ENCODE measurements around the gene UBE3D. TPM values are rescaled to one million over a fixed set of nuclear protein-coding genes. Genes with fewer than 3 reads are reported as not detected.

UBE3D gene
- total RNA-seq, 4 donors from 2014 or later = 4.0 to 13.2 (median 9.5) TPM

DNA sequence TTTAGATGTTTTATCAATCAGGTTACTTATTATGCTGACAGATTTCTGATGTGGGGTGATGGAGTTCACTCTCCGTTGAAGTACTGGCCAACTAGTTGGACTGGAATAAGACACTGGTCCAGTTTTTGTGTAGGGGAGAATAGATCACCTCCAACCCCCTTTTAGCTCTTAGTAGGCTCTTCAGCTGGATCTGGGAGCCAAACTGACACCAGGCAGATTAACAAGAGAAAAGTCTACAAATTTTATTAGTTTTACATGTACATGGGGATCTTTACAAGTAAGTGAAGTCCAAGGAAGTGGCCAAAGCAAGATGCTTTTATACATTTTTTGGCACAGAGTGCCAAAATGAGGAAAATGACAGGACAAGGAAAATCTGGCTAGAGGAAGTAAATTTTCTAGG lies 107.1 kb downstream of the UBE3D start:
- no peak overlapping the region for H3K27ac ChIP-seq
- DNase-seq = no peak
- H3K36me3 ChIP-seq = no peaks in the 10 kb centered on the region
- H3K27me3 ChIP-seq = no peaks in the 10 kb centered on the region
- no peak overlapping the region for H3K4me3 ChIP-seq
- H3K4me1 ChIP-seq = no peaks in the 10 kb centered on the region
- no peaks in the 10 kb centered on the region for H3K9me3 ChIP-seq
- no peak for TF ChIP-seq CTCF (IDR thresholded peaks at IDR 0.05)
- no peak for TF ChIP-seq POLR2A (IDR thresholded peaks at IDR 0.05)

GRCh38 chr6:82957868-82958245 lies 107.8 kb downstream of the UBE3D start:
- Histone ChIP-seq H3K9me3 (no peaks in the 10 kb centered on the region), H3K4me3 (no peak overlapping the region), H3K4me1 (no peaks in the 10 kb centered on the region), H3K27ac (no peak overlapping the region), H3K27me3 (no peaks in the 10 kb centered on the region), H3K36me3 (no peaks in the 10 kb centered on the region)
- TF ChIP-seq POLR2A (IDR thresholded peaks at IDR 0.05) (no peak), CTCF (IDR thresholded peaks at IDR 0.05) (no peak)
- DNase-seq = no peak

- Histone ChIP-seq H3K9me3 (no peaks in the 10 kb centered on the region), H3K4me1 (no peaks in the 10 kb centered on the region), H3K27me3 (no peaks in the 10 kb centered on the region), H3K27ac (no peak overlapping the region), H3K4me3 (no peak overlapping the region), H3K36me3 (no peaks in the 10 kb centered on the region)
- TF ChIP-seq POLR2A (IDR thresholded peaks at IDR 0.05) (no peak), CTCF (IDR thresholded peaks at IDR 0.05) (no peak)
- no peak for DNase-seq
These were observed 108.3 kb downstream of the UBE3D start for GRCh38 chr6:82957171-82957867.

- Histone ChIP-seq H3K4me3 (no peak overlapping the region), H3K4me1 (no peaks in the 10 kb centered on the region), H3K9me3 (no peaks in the 10 kb centered on the region), H3K27ac (no peak overlapping the region), H3K36me3 (no peaks in the 10 kb centered on the region), H3K27me3 (no peaks in the 10 kb centered on the region)
- no peak for DNase-seq
- TF ChIP-seq CTCF (IDR thresholded peaks at IDR 0.05) (no peak), POLR2A (IDR thresholded peaks at IDR 0.05) (no peak)
These were observed 109.8 kb downstream of the UBE3D start for GRCh38 chr6:82955841-82956240.

DNA sequence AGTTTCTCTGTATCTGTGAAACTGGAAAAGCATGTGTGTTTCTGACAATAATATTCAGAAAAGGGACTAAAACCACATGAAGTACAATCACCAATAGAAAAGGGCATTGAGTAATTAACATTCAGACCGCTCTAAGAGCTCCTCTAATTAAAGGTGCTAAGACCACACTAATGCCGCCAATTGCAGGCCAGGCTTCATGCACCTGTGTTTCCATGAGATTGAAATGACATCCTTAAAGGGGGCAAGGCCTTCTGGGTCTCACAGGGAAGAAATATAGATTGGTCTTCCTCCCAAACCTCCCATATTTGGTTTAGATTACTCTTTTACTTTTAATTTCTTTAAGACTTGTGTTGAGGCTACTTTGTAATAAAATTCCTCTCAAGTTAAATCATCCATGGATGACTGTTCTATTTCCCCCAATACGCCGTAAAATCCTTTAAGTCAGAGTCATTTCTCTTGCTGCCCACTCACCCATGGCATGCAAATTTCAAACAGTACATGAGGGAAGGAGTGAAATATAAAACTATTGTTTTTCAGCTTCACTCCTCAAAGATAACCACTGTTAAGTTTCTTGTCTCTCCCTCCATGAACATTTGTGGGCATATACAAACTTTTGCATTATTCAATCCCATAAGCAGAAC lies 110.6 kb downstream of the UBE3D start:
- Histone ChIP-seq H3K36me3 (no peaks in the 10 kb centered on the region), H3K4me1 (no peaks in the 10 kb centered on the region), H3K27ac (no peak overlapping the region), H3K27me3 (no peaks in the 10 kb centered on the region), H3K4me3 (no peak overlapping the region), H3K9me3 (no peaks in the 10 kb centered on the region)
- TF ChIP-seq CTCF (IDR thresholded peaks at IDR 0.05) = no peak
- no peak for TF ChIP-seq POLR2A (IDR thresholded peaks at IDR 0.05)
- no peak for DNase-seq

Measured in Peyer's patch (tissue), 4 donors.